ENCODE results near the gene PLCL2.

PLCL2 gene

GRCh38 chr3:17054301-17054981 lies 169.7 kb downstream of the PLCL2 start:
- no peak for DNase-seq

- DNase-seq, result no peak
Measured at GRCh38 chr3:17054982-17055343, 170.2 kb downstream of the PLCL2 start.

GRCh38 chr3:17055374-17056276 lies 170.9 kb downstream of the PLCL2 start:
- DNase-seq, result no peak

GRCh38 chr3:17057321-17057720 lies 172.6 kb downstream of the PLCL2 start:
- DNase-seq, result no peak

GRCh38 chr3:17059989-17060550 lies 175.3 kb downstream of the PLCL2 start:
- DNase-seq, result no peak

- no peak for DNase-seq
Measured at GRCh38 chr3:17061005-17061404, 176.2 kb downstream of the PLCL2 start.

GRCh38 chr3:17062736-17063135 lies 178.0 kb downstream of the PLCL2 start:
- no peak for DNase-seq

- DNase-seq, result no peak
Measured at GRCh38 chr3:17063596-17063995, 178.8 kb downstream of the PLCL2 start.

GRCh38 chr3:17065315-17065714 lies 180.6 kb downstream of the PLCL2 start:
- no peak for DNase-seq

- DNase-seq, result no peak
Measured at GRCh38 chr3:17065881-17066280, 181.1 kb downstream of the PLCL2 start.

- no peak for DNase-seq
Measured at GRCh38 chr3:17069754-17070153, 185.0 kb downstream of the PLCL2 start.

GRCh38 chr3:17070161-17070959 lies 185.6 kb downstream of the PLCL2 start:
- DNase-seq, result no peak

GRCh38 chr3:17074559-17074958 lies 189.8 kb downstream of the PLCL2 start:
- no peak for DNase-seq

GRCh38 chr3:17075358-17075757 lies 190.6 kb downstream of the PLCL2 start:
- no peak for DNase-seq

GRCh38 chr3:17075907-17076306 lies 191.2 kb downstream of the PLCL2 start:
- no peak for DNase-seq

GRCh38 chr3:17076940-17077605 lies 192.3 kb downstream of the PLCL2 start:
- DNase-seq, result no peak

GRCh38 chr3:17077606-17078005 lies 192.9 kb downstream of the PLCL2 start:
- DNase-seq, result no peak

GRCh38 chr3:17078926-17079465 lies 194.2 kb downstream of the PLCL2 start:
- DNase-seq, result no peak

GRCh38 chr3:17079933-17080332 lies 195.2 kb downstream of the PLCL2 start:
- no peak for DNase-seq

- no peak for DNase-seq
Measured at GRCh38 chr3:17081520-17081919, 196.8 kb downstream of the PLCL2 start.

GRCh38 chr3:17087509-17087908 lies 202.8 kb downstream of the PLCL2 start:
- DNase-seq, result no peak

GRCh38 chr3:17088017-17088416 lies 203.3 kb downstream of the PLCL2 start:
- DNase-seq, result no peak
